A549 (cell line): ENCODE measurements around the gene KNOP1.

Source experiments
- TF ChIP-seq, protein P1 (sequence below): fragments of >200 bp; sonication (Bioruptor Twin); formaldehyde crosslinking; IDR thresholded peaks from 3 replicates; pipeline ENCODE4 v1.5.1; 2016
- TF ChIP-seq, protein P2 (sequence below): fragments of 200-600 bp; sonication (generic); IDR thresholded peaks from 2 replicates; pipeline ENCODE4 v1.6.1; 2016; ENCODE audit warnings: antibody characterized with exemption, mild to moderate bottlenecking, moderate library complexity

DNA sequence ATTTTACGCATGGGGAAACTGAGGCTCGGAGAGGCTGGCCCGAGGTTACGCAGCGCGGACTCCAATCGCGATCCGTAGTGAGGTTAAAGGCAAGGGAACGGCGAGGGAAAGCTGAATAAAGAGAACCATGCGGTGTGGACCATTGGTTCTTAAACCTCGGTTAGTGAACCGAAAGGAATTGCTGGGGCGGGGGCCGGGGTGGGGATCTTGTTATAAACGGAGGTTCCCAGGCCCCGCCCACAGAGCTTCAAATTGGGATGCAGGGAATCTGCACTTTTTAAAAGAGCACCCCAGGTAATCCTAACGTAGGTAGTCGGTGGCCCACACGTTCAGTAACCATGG is 568 bp upstream of the KNOP1 start:
- TF ChIP-seq, protein P1, sequence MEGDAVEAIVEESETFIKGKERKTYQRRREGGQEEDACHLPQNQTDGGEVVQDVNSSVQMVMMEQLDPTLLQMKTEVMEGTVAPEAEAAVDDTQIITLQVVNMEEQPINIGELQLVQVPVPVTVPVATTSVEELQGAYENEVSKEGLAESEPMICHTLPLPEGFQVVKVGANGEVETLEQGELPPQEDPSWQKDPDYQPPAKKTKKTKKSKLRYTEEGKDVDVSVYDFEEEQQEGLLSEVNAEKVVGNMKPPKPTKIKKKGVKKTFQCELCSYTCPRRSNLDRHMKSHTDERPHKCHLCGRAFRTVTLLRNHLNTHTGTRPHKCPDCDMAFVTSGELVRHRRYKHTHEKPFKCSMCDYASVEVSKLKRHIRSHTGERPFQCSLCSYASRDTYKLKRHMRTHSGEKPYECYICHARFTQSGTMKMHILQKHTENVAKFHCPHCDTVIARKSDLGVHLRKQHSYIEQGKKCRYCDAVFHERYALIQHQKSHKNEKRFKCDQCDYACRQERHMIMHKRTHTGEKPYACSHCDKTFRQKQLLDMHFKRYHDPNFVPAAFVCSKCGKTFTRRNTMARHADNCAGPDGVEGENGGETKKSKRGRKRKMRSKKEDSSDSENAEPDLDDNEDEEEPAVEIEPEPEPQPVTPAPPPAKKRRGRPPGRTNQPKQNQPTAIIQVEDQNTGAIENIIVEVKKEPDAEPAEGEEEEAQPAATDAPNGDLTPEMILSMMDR: no peak
- TF ChIP-seq, protein P2, sequence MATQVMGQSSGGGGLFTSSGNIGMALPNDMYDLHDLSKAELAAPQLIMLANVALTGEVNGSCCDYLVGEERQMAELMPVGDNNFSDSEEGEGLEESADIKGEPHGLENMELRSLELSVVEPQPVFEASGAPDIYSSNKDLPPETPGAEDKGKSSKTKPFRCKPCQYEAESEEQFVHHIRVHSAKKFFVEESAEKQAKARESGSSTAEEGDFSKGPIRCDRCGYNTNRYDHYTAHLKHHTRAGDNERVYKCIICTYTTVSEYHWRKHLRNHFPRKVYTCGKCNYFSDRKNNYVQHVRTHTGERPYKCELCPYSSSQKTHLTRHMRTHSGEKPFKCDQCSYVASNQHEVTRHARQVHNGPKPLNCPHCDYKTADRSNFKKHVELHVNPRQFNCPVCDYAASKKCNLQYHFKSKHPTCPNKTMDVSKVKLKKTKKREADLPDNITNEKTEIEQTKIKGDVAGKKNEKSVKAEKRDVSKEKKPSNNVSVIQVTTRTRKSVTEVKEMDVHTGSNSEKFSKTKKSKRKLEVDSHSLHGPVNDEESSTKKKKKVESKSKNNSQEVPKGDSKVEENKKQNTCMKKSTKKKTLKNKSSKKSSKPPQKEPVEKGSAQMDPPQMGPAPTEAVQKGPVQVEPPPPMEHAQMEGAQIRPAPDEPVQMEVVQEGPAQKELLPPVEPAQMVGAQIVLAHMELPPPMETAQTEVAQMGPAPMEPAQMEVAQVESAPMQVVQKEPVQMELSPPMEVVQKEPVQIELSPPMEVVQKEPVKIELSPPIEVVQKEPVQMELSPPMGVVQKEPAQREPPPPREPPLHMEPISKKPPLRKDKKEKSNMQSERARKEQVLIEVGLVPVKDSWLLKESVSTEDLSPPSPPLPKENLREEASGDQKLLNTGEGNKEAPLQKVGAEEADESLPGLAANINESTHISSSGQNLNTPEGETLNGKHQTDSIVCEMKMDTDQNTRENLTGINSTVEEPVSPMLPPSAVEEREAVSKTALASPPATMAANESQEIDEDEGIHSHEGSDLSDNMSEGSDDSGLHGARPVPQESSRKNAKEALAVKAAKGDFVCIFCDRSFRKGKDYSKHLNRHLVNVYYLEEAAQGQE: no peak
